SK-N-DZ (cell line): ENCODE results near the gene TNNC1. TPM values are rescaled to one million over a fixed set of nuclear protein-coding genes. Genes with fewer than 3 reads are reported as not detected.

Experiments used
- DNase-seq: peaks from one replicate; pipeline ENCODE4 v3.0.0-alpha.2; 2015; ENCODE audit warnings: low spot score
- polyA plus RNA-seq, 2 experiments: library from polyadenylated mRNA; depleted of rRNA; stranded (reverse); fragments of >200 nt; gene quantifications; 2 replicates each; pipeline ENCODE4 v1.2.3, GENCODE V29; 2014

TNNC1 gene
- 2.7 and 3.3 TPM in 2 replicates for polyA plus RNA-seq (2014; cell fraction: cytosol; rRNA removed)
- polyA plus RNA-seq (2014; cell fraction: nucleus; rRNA removed) = 1.7 and 6.5 TPM in 2 replicates

GRCh38 chr3:52453496-52454249 is at the start of gene TNNC1:
Gene TNNC1, minus strand, starts transcription at chr3:52454041. Its CDS starts 26 bp downstream, at chr3:52454015.
- DNase-seq = no peak

- DNase-seq = peak; percentile 29
Observed at GRCh38 chr3:52502808-52503350, 49.0 kb upstream of the TNNC1 start.

DNA sequence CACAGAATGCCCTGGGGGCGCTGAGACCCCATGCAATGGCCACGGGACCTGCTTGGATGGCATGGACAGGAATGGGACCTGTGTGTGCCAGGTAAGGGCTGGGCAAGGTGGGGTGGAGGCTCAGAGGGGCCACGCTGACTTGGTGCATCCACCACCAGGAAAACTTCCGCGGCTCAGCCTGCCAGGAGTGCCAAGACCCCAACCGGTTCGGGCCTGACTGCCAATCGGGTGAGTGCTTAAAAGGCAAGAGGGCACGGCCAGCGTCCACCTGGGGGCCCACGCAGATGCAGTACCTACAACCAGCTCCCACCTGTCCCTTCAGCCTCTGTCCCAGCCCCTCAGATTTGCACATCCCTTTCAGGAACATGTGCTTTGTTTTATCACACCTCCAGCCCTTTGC is 48.2 kb upstream of the TNNC1 start:
- no peak for DNase-seq

GRCh38 chr3:52501046-52501445 is 47.2 kb upstream of the TNNC1 start:
- DNase-seq = no peak

- no peak for DNase-seq
Observed at GRCh38 chr3:52498137-52499054, 44.6 kb upstream of the TNNC1 start.

- DNase-seq = no peak
Observed at GRCh38 chr3:52495777-52496602, 42.1 kb upstream of the TNNC1 start.

DNA sequence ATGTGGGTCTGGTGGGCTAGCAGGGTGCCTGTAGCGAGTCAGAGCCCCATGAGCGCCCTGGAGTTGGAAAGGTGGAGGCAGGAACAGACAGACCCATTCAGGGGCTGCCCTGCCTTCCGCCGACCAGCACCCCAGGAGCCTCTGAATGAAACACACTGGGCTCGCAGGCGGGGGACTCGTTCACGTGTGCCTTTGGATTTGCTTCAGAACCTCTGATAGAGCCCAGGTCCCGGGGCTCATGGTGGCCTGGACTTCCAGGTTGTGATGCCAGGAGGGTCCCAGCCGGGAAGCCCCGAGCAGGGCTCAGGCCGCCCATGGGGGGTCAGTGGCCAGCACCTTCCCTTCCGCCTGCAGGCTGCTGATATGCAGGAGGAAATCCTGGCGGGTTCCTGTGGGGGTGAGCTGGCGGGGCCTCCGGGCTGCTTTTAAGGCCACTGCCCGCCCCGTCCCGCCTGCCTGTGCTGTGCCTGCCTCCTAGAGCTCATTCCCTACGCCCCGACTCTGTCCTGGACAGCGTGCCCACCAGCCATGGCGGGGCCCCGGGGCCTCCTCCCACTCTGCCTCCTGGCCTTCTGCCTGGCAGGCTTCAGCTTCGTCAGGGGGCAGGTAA is 41.1 kb upstream of the TNNC1 start, which contains the start of gene STAB1:
Gene STAB1 (plus strand): TSS at position 453 of the 610 bp plus-strand sequence. CDS start 76 bp downstream, at position 529.
- no peak for DNase-seq

GRCh38 chr3:52494445-52494844 is 40.6 kb upstream of the TNNC1 start:
- DNase-seq = no peak

DNA sequence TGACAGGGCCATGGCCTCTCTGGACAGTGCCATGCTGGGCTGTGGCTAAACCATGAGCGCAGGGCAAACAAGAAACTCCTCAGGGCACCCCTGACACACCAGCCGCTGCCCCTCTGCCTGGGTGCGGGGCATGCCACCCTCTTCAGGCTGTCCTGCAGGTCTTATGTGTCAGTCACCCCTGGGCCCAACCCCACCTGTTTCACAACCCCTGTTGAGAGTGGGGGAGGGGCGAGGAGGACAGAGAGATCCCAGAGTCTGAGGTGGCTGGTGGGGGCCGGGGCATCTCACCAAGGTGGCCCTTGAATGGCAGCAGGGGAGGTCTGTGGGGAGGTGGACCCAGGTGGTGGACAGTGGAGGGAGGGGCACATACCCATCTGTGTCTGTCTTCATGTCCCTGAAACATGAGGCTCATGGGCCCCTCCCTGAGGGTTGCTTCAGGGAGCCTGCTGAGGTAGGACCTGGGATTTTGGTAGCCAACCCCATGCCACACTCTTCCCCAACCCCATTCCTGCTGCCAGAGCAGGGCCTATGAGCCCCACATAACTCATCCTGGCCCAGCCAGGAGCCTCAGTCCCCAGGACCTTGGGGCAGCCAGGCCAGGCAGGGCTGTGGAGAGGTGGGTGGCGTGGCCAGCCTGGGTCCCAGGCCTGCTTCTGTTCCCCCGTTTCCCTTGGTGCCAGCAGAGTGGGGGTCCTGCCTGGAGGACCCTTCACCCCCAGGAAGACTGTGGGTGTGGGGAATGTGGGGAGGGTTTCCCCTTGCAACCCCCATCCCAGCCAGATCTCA is 39.6 kb upstream of the TNNC1 start:
- no peak for DNase-seq

DNA sequence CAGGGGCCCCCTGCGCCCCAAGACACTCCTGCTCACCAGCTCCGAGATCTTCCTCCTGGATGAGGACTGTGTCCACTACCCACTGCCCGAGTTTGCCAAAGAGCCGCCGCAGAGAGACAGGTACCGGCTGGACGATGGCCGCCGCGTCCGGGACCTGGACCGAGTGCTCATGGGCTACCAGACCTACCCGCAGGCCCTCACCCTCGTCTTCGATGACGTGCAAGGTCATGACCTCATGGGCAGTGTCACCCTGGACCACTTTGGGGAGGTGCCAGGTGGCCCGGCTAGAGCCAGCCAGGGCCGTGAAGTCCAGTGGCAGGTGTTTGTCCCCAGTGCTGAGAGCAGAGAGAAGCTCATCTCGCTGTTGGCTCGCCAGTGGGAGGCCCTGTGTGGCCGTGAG is 38.2 kb upstream of the TNNC1 start:
- no peak for DNase-seq

DNA sequence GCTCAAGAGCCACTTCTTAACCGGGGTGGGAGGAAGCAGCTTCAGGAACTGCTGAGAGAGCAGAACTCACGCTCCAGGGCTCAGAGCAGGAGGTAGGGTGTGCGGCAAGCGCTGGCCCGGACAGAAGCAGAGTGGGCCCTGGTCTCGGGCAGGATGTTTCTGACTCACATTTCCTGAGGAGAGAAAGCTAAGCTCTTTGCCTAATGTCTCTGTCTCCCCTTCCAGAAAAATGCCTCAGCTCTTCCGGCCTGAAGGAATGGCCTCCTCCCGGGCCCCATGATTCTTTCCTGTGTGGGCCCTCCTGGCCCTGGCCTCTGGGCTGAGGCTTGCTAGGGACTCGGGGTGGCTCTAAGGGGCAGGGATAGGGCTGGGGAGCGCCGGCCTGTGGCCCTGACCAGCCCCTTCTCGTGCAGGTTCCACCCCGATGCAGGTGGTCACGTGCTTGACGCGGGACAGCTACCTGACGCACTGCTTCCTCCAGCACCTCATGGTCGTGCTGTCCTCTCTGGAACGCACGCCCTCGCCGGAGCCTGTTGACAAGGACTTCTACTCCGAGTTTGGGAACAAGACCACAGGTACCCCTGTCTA is 37.2 kb upstream of the TNNC1 start:
- DNase-seq = no peak

- DNase-seq = no peak
Observed at GRCh38 chr3:52490035-52490938, 36.4 kb upstream of the TNNC1 start.

GRCh38 chr3:52489453-52489852 is 35.6 kb upstream of the TNNC1 start:
- no peak for DNase-seq

- DNase-seq = no peak
Observed at GRCh38 chr3:52488746-52489145, 34.9 kb upstream of the TNNC1 start.

DNA sequence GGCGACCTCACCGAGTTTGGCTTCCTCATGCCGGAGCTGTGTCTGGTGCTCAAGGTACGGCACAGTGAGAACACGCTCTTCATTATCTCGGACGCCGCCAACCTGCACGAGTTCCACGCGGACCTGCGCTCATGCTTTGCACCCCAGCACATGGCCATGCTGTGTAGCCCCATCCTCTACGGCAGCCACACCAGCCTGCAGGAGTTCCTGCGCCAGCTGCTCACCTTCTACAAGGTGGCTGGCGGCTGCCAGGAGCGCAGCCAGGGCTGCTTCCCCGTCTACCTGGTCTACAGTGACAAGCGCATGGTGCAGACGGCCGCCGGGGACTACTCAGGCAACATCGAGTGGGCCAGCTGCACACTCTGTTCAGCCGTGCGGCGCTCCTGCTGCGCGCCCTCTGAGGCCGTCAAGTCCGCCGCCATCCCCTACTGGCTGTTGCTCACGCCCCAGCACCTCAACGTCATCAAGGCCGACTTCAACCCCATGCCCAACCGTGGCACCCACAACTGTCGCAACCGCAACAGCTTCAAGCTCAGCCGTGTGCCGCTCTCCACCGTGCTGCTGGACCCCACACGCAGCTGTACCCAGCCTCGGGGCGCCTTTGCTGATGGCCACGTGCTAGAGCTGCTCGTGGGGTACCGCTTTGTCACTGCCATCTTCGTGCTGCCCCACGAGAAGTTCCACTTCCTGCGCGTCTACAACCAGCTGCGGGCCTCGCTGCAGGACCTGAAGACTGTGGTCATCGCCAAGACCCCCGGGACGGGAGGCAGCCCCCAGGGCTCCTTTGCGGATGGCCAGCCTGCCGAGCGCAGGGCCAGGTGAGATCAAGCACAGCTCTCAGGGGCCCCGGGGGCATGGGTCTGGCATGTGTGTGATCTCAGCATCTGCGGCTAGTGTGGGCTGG is 34.2 kb upstream of the TNNC1 start:
- no peak for DNase-seq

DNA sequence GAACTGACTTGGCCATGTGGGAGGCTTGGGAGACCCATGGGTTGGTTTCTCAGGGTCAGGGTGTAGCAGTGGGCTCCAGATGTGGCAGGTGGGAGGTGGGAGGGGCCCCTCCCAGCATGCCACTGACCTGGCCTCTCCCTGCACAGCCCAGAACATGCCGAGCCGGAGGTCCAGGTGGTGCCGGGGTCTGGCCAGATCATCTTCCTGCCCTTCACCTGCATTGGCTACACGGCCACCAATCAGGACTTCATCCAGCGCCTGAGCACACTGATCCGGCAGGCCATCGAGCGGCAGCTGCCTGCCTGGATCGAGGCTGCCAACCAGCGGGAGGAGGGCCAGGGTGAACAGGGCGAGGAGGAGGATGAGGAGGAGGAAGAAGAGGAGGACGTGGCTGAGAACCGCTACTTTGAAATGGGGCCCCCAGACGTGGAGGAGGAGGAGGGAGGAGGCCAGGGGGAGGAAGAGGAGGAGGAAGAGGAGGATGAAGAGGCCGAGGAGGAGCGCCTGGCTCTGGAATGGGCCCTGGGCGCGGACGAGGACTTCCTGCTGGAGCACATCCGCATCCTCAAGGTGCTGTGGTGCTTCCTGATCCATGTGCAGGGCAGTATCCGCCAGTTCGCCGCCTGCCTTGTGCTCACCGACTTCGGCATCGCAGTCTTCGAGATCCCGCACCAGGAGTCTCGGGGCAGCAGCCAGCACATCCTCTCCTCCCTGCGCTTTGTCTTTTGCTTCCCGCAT is 33.4 kb upstream of the TNNC1 start:
- DNase-seq = no peak
